Keratinocyte (primary cell): ENCODE results near the gene PPP6R1.

Experiments used
- EZH2 ChIP-seq: IDR thresholded peaks from one replicate; pipeline ENCODE4 v1.6.1; 2012; ENCODE audit warnings: inconsistent platforms, mild to moderate bottlenecking, low read length, moderate library complexity
- TF ChIP-seq, protein P1 (sequence below), 3 experiments: IDR thresholded peaks in 1 of 3; conservative IDR thresholded peaks in 1 of 3; optimal IDR thresholded peaks in 1 of 3; 2 replicates in 2 of 3; 3 replicates in 1 of 3; pipeline versions ENCODE3 to v1.5.1; 2011; ENCODE audit warnings: low read length in 3 of 3, mild to moderate bottlenecking in 3 of 3, moderate library complexity in 2 of 3, control low read depth in 1 of 3, inconsistent platforms in 1 of 3; ENCODE audit not compliant: insufficient read depth in 2 of 3; ENCODE audit errors: extremely low read depth in 1 of 3

DNA sequence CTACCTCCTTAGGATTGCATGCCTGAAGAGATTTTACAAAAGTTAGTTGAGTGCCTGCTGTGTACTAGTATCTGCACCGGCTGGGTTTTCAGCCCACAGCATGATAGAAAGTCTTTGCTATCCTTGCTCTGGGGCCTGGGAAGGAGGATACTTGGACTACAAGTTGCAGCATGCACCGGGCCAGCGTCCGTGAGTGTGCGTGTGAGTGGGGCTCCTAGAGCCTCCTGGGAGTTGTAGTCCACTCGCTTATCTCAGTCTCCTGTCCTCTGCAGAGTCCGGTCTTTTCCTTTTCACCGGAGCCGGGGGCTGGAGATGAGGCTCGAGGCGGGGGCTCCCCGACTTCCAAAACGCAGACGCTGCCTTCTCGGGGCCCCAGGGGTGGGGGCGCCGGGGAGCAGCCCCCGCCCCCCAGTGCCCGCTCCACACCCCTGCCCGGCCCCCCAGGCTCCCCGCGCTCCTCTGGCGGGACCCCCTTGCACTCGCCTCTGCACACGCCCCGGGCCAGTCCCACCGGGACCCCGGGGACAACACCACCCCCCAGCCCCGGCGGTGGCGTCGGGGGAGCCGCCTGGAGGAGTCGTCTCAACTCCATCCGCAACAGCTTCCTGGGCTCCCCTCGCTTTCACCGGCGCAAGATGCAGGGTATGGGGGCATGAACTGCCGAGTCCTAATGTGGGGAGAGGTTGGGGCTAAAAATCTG lies 45.6 kb upstream of the PPP6R1 start:
- TF ChIP-seq, protein P1, sequence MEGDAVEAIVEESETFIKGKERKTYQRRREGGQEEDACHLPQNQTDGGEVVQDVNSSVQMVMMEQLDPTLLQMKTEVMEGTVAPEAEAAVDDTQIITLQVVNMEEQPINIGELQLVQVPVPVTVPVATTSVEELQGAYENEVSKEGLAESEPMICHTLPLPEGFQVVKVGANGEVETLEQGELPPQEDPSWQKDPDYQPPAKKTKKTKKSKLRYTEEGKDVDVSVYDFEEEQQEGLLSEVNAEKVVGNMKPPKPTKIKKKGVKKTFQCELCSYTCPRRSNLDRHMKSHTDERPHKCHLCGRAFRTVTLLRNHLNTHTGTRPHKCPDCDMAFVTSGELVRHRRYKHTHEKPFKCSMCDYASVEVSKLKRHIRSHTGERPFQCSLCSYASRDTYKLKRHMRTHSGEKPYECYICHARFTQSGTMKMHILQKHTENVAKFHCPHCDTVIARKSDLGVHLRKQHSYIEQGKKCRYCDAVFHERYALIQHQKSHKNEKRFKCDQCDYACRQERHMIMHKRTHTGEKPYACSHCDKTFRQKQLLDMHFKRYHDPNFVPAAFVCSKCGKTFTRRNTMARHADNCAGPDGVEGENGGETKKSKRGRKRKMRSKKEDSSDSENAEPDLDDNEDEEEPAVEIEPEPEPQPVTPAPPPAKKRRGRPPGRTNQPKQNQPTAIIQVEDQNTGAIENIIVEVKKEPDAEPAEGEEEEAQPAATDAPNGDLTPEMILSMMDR (optimal IDR thresholded peaks at IDR 0.05 in 1 of 3, IDR thresholded peaks at IDR 0.05 in 1 of 3, conservative IDR thresholded peaks at IDR 0.05 in 1 of 3; ENCODE audit: extremely low read depth in 1 of 3, insufficient read depth in 2 of 3, low read length in 3 of 3), result no peak
- no peak for TF ChIP-seq EZH2
